Fibroblast of lung (primary cell): Measurements from ENCODE around the gene NLGN1.

ENCODE experiments used
- EZH2 ChIP-seq: IDR thresholded peaks from 2 replicates; pipeline ENCODE4 v1.5.1; 2012; ENCODE audit warnings: low read length, control low read depth, mild to moderate bottlenecking; ENCODE audit errors: missing control alignments
- TF ChIP-seq, protein P1 (sequence below), 2 donors: IDR thresholded peaks in 1 of 2; conservative IDR thresholded peaks in 1 of 2; 1 replicate in 1 of 2; 2 replicates in 1 of 2; pipeline ENCODE4 v1.5.1; 2011 to 2012; ENCODE audit warnings: low read length in 2 of 2, control low read depth in 1 of 2, inconsistent platforms in 1 of 2, low read depth in 1 of 2, mild to moderate bottlenecking in 1 of 2

DNA sequence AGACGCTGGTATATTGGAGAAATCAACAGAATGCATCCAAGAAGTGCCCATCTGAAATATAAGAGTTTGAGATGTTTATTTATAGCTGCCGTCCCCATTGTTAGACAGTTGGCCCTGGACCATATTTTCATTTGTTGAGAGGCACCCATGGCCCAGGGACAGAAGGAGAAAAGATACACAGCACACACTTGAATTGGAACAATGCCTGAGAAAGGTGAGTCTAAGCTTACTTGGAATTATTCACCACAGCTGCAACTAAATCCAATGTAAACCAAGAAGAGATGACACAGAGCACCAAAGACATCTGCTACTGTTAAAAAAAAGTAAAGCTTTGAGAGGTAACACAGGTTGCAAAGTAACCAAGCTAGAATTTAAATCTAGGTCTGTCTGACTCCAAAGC, 936.1 kb downstream of the NLGN1 start:
- TF ChIP-seq, protein P1, sequence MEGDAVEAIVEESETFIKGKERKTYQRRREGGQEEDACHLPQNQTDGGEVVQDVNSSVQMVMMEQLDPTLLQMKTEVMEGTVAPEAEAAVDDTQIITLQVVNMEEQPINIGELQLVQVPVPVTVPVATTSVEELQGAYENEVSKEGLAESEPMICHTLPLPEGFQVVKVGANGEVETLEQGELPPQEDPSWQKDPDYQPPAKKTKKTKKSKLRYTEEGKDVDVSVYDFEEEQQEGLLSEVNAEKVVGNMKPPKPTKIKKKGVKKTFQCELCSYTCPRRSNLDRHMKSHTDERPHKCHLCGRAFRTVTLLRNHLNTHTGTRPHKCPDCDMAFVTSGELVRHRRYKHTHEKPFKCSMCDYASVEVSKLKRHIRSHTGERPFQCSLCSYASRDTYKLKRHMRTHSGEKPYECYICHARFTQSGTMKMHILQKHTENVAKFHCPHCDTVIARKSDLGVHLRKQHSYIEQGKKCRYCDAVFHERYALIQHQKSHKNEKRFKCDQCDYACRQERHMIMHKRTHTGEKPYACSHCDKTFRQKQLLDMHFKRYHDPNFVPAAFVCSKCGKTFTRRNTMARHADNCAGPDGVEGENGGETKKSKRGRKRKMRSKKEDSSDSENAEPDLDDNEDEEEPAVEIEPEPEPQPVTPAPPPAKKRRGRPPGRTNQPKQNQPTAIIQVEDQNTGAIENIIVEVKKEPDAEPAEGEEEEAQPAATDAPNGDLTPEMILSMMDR (conservative IDR thresholded peaks at IDR 0.05 in 1 of 2, IDR thresholded peaks at IDR 0.05 in 1 of 2; ENCODE audit: low read depth in 1 of 2, low read length in 2 of 2), result no peak
- TF ChIP-seq EZH2, result no peak
